A549 treated with dexamethasone at 1 μM for 4 hours (cell line): Measurements from ENCODE around the gene OR52E1. TPM values are rescaled to one million over a fixed set of nuclear protein-coding genes. Genes with fewer than 3 reads are reported as not detected.

Experiments used
- total RNA-seq: library from RNA; stranded (reverse); fragments of 200-300 nt; extraction: Qiagen RNA extraction; gene quantifications from 5 replicates; pipeline ENCODE4 v1.2.3, GENCODE V29; 2022

Gene OR52E1
- total RNA-seq, result not detected in 5 replicates

GRCh38 chr11:5069272-5069671 lies at the start of gene OR52E1:
Gene OR52E1 (plus strand): TSS chr11:5069572.

GRCh38 chr11:5046226-5046625 lies 23.1 kb upstream of the OR52E1 start, which contains the start of gene OR52J3:
Gene OR52J3 (plus strand): TSS chr11:5046526. CDS start chr11:5046526, 0 bp downstream.

GRCh38 chr11:5059391-5059790 lies 10.0 kb upstream of the OR52E1 start, which contains the start of gene OR52E2:
Gene OR52E2 (minus strand): TSS chr11:5059627. CDS start chr11:5059627, 0 bp downstream.

Other genes starting within 250 kb of the OR52E1 start
- gene OR51F2, start 248.3 kb upstream of the OR52E1 start, total RNA-seq, result not detected in 5 replicates
- gene OR51S1, start 220.4 kb upstream of the OR52E1 start, total RNA-seq, result not detected in 5 replicates
- gene OR51T1, start 187.7 kb upstream of the OR52E1 start, total RNA-seq, result not detected in 5 replicates
- not detected in 5 replicates for gene OR51A7, start 165.8 kb upstream of the OR52E1 start, total RNA-seq
- gene OR51G2, start 150.2 kb upstream of the OR52E1 start, total RNA-seq, result not detected in 5 replicates
- not detected in 5 replicates for gene OR51G1, start 145.2 kb upstream of the OR52E1 start, total RNA-seq
- not detected in 5 replicates for gene OR51A4, start 122.0 kb upstream of the OR52E1 start, total RNA-seq
- gene OR51A2, start 113.9 kb upstream of the OR52E1 start, total RNA-seq, result not detected in 5 replicates
- not detected in 5 replicates for gene OR51L1, start 74.7 kb upstream of the OR52E1 start, total RNA-seq
- gene OR52J3, start 23.0 kb upstream of the OR52E1 start, total RNA-seq, result not detected in 5 replicates
- not detected in 5 replicates for gene OR52E2, start 9.9 kb upstream of the OR52E1 start, total RNA-seq
- gene OR52A5, start 68.8 kb downstream of the OR52E1 start, total RNA-seq, result not detected in 5 replicates
- gene OR52A1, start 85.2 kb downstream of the OR52E1 start, total RNA-seq, result not detected in 5 replicates
- gene OR51V1, start 131.1 kb downstream of the OR52E1 start, total RNA-seq, result not detected in 5 replicates
- not detected in 5 replicates for gene HBB, start 157.5 kb downstream of the OR52E1 start, total RNA-seq
- gene HBD, start 164.9 kb downstream of the OR52E1 start, total RNA-seq, result not detected in 5 replicates
- not detected in 5 replicates for gene HBG1, start 180.3 kb downstream of the OR52E1 start, total RNA-seq
- gene HBG2, start 185.2 kb downstream of the OR52E1 start, total RNA-seq, result not detected in 5 replicates
- gene HBE1, start 200.4 kb downstream of the OR52E1 start, total RNA-seq, result 0.09 to 0.19 TPM (median 0.11 TPM) in 4 of 5 replicates, not detected in the other
- gene OR51B4, start 232.4 kb downstream of the OR52E1 start, total RNA-seq, result not detected in 5 replicates